HG03108 (cell line): ENCODE data around the gene ABHD18.
"Not testable (repeated sequence)": the region's sequence is repeated elsewhere in the genome, so short reads cannot be mapped to it uniquely, and the experiment has no call there.

Experiments
- ATAC-seq: cut with Tn5 transposase; IDR thresholded peaks from one replicate; pipeline ENCODE4 v1.9.1; 2021; ENCODE audit warnings: moderate library complexity; ENCODE audit not compliant: unreplicated experiment

The ABHD18 gene

GRCh38 chr4:128061566-128062536, 96.6 kb downstream of the ABHD18 start:
- ATAC-seq: peak; percentile 25

GRCh38 chr4:128066453-128066820, 101.2 kb downstream of the ABHD18 start:
- not testable (repeated sequence) for ATAC-seq

- ATAC-seq: no peak
Observed at GRCh38 chr4:128068918-128069317, 103.7 kb downstream of the ABHD18 start.

- no peak for ATAC-seq
Observed at GRCh38 chr4:128076464-128076863, 111.3 kb downstream of the ABHD18 start.
